Measurements from ENCODE around the gene PLCL2.

Gene PLCL2

GRCh38 chr3:16865335-16865734 is 19.4 kb upstream of the PLCL2 start:
- no peak for DNase-seq (ENCODE audit: low read depth, low spot score)

GRCh38 chr3:16866571-16866970 is 18.2 kb upstream of the PLCL2 start:
- no peak for DNase-seq (ENCODE audit: low read depth, low spot score)

GRCh38 chr3:16868513-16868912 is 16.2 kb upstream of the PLCL2 start:
- no peak for DNase-seq (ENCODE audit: low read depth, low spot score)

GRCh38 chr3:16869261-16870005 is 15.3 kb upstream of the PLCL2 start:
- DNase-seq (ENCODE audit: low read depth, low spot score) = no peak

GRCh38 chr3:16871915-16872842 is 12.6 kb upstream of the PLCL2 start:
- DNase-seq (ENCODE audit: low read depth, low spot score) = no peak

GRCh38 chr3:16873872-16874271 is 10.9 kb upstream of the PLCL2 start:
- DNase-seq (ENCODE audit: low read depth, low spot score) = no peak

GRCh38 chr3:16875876-16876550 is 8.7 kb upstream of the PLCL2 start:
- DNase-seq (ENCODE audit: low read depth, low spot score) = no peak

GRCh38 chr3:16877505-16877904 is 7.2 kb upstream of the PLCL2 start:
- DNase-seq (ENCODE audit: low read depth, low spot score) = no peak

GRCh38 chr3:16877911-16878310 is 6.8 kb upstream of the PLCL2 start:
- DNase-seq (ENCODE audit: low read depth, low spot score) = no peak

GRCh38 chr3:16881896-16882630 is 2.7 kb upstream of the PLCL2 start:
- DNase-seq (ENCODE audit: low read depth, low spot score) = no peak

GRCh38 chr3:16883057-16883722 is 1.6 kb upstream of the PLCL2 start:
- peak; percentile 72 for DNase-seq (ENCODE audit: low read depth, low spot score)

- no peak for DNase-seq (ENCODE audit: low read depth, low spot score)
Observed at GRCh38 chr3:16883723-16884083, 1.1 kb upstream of the PLCL2 start.

- no peak for DNase-seq (ENCODE audit: low read depth, low spot score)
Observed at GRCh38 chr3:16884084-16884747, 539 bp upstream of the PLCL2 start.

- DNase-seq (ENCODE audit: low read depth, low spot score) = no peak
Observed at GRCh38 chr3:16885593-16886302, 993 bp downstream of the PLCL2 start.

GRCh38 chr3:16886303-16886683 is 1.5 kb downstream of the PLCL2 start:
- no peak for DNase-seq (ENCODE audit: low read depth, low spot score)

- no peak for DNase-seq (ENCODE audit: low read depth, low spot score)
Observed at GRCh38 chr3:16887130-16887529, 2.4 kb downstream of the PLCL2 start.

- DNase-seq (ENCODE audit: low read depth, low spot score) = no peak
Observed at GRCh38 chr3:16888356-16888755, 3.6 kb downstream of the PLCL2 start.

- DNase-seq (ENCODE audit: low read depth, low spot score) = no peak
Observed at GRCh38 chr3:16888785-16889607, 4.2 kb downstream of the PLCL2 start.

All from smooth muscle cell of the brain vasculature (primary cell).